ENCODE measurements around the gene CATSPER2. TPM values are rescaled to one million over a fixed set of nuclear protein-coding genes. Genes with fewer than 3 reads are reported as not detected.
"Not testable (repeated sequence)": the region's sequence is repeated elsewhere in the genome, so short reads cannot be mapped to it uniquely, and the experiment has no call there.

Gene CATSPER2
- total RNA-seq (2014; rRNA removed) (0.55 and 4.0 TPM in 2 replicates), Bru-seq, nascent RNA (percentile 75 among the genes with signal in this experiment), BruChase-seq, experiment 1, labeled RNA remaining after a 6-hour chase (percentile 73 among the genes with signal in this experiment), BruChase-seq, experiment 2, labeled RNA remaining after a 2-hour chase (percentile 75 among the genes with signal in this experiment)
- long read RNA-seq, partial matches to known transcripts = 0 of 5 reads
- long read RNA-seq, other reads (novel, unspliced or antisense) = 5 of 5 reads

DNA sequence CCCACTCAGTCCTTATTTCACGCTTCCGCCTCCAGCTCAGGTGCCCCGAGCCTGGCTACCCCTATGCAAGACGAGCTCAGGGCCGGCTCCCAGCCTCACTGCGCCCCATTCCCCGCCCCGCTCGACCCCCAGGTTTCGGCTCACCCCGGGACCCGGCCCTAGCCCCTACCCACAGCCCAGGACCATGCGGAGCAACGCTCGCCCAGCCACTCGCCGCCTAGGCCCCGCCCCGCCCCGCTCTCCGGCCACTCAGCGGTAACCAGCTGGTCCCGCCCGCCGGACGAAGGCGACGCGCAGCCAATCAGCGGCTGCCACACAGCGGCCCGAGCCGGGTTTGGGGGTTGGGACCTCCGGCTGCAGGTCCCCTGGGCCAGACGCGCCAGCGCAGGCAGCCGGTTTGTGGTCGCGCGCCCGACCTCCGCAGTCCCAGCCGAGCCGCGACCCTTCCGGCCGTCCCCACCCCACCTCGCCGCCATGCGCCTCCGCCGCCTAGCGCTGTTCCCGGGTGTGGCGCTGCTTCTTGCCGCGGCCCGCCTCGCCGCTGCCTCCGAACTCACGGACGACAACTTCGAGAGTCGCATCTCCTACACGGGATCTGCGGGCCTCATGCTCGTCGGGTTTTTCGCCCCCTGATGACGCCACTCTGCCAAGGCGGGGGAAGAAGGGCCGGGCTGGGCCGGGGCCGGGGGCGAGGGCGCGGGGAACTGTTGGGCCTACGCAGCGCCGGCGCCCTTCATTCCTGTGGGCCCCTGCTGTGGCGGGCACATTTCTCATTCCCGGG lies at the start of gene CATSPER2:
Gene CATSPER2 (minus strand): TSS at position 196 of the 781 bp plus-strand sequence. CDS start 783 bp downstream, outside the sequence.
- TF ChIP-seq, protein P1, sequence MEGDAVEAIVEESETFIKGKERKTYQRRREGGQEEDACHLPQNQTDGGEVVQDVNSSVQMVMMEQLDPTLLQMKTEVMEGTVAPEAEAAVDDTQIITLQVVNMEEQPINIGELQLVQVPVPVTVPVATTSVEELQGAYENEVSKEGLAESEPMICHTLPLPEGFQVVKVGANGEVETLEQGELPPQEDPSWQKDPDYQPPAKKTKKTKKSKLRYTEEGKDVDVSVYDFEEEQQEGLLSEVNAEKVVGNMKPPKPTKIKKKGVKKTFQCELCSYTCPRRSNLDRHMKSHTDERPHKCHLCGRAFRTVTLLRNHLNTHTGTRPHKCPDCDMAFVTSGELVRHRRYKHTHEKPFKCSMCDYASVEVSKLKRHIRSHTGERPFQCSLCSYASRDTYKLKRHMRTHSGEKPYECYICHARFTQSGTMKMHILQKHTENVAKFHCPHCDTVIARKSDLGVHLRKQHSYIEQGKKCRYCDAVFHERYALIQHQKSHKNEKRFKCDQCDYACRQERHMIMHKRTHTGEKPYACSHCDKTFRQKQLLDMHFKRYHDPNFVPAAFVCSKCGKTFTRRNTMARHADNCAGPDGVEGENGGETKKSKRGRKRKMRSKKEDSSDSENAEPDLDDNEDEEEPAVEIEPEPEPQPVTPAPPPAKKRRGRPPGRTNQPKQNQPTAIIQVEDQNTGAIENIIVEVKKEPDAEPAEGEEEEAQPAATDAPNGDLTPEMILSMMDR (conservative IDR thresholded peaks at IDR 0.05; ENCODE audit: low read depth, low read length) = no peak
- no peak for TF ChIP-seq EZH2 (IDR thresholded peaks at IDR 0.05; ENCODE audit: low read length, unreplicated experiment)
- no peak for TF ChIP-seq EZH2phosphoT487 (IDR thresholded peaks at IDR 0.05; ENCODE audit: borderline replicate concordance, low read length)
- ChIA-PET CTCF (no interaction called here), POLR2A (ENCODE audit: unreplicated experiment) (no interaction called here)
- Histone ChIP-seq H3F3A (ENCODE audit: low read length, unreplicated experiment) (no peaks in the 10 kb centered on the region), H3K9me3 (ENCODE audit: low read length) (no peaks in the 10 kb centered on the region), H3K4me3 (ENCODE audit: low read length) (no peak within 1 kb of the TSS), H3K9me2 (replicated peaks; ENCODE audit: low read length) (no peaks in the 10 kb centered on the region), H3K27me3 (ENCODE audit: low read length) (no peaks in the 10 kb centered on the region), H3K36me3 (ENCODE audit: low read depth, low read length) (no peaks in the 10 kb centered on the region), H3K4me1 (ENCODE audit: insufficient read depth, low read length) (no peaks in the 10 kb centered on the region), H3K27ac (ENCODE audit: low read length) (no peak within 1 kb of the TSS), H4K20me1 (ENCODE audit: low read length) (no peaks in the 10 kb centered on the region), H3K9ac (ENCODE audit: low read length) (no peak within 1 kb of the TSS), H3K79me2 (ENCODE audit: low read length) (no peaks in the 10 kb centered on the region), H2AFZ (ENCODE audit: low read length) (no peak within 1 kb of the TSS), H3K4me2 (ENCODE audit: low read length) (no peak within 1 kb of the TSS)
- no peak for DNase-seq
- ATAC-seq = no peak
- BruUV-seq (replicated peaks) = no TSS peak
- intact Hi-C loops (cut with micrococcal nuclease) = no loop called here

DNA sequence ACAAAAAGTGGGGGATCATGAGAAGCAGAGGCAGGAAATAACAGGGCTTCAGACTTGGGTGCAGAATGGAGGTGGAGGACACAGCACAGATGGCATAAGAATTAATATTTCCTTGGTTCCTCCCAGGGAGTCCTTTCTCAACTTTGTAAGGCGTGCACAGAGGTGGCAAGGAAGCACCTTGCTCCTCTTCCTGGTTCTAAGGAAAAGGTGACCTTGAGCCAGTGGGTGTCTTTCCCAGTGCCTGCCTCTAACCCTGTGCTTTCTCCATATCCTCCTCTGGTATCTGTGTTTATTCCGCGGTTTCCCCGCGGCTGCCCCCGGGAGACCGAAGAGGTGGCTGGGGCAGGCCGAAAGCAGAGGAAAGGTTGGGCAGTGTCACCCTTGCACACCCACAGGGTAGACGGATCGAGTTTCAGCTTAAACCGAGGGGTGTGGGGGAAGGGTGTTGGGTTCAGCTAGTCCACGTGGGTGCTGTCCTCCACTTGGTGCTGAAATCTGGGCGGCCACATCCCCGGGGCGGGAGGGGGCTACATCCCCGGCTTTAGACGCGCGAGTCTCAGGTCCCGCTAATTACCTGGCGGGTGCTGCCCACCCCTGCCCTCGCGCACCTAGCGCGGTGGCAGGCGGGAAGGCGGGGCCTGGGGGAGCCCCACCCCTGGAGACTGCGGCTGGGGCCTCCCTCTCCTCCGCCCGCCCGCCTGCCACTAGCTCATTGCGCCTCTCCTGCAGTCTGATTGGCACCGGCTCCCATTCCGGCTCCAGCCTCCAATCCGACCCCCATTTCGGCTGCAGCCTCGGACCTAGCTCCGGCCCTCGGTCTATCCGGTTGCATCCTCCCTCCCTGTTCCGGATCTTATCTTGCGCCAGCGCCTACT lies 44.7 kb upstream of the CATSPER2 start, which contains the start of gene CKMT1A:
Gene CKMT1A (plus strand): TSS at position 712 of the 875 bp plus-strand sequence. CDS start 192 bp downstream, outside the sequence.
- H4K20me1 ChIP-seq (ENCODE audit: low read length); POLR2A ChIA-PET (ENCODE audit: unreplicated experiment); intact Hi-C loops (cut with micrococcal nuclease); H3K36me3 ChIP-seq (ENCODE audit: low read depth, low read length); H3K9me2 ChIP-seq (replicated peaks; ENCODE audit: low read length); H3K9me3 ChIP-seq (ENCODE audit: low read length); H2AFZ ChIP-seq (ENCODE audit: low read length); H3K4me2 ChIP-seq (ENCODE audit: low read length); H3K27me3 ChIP-seq (ENCODE audit: low read length); H3K79me2 ChIP-seq (ENCODE audit: low read length); DNase-seq; BruUV-seq (replicated peaks); H3K4me3 ChIP-seq (ENCODE audit: low read length); H3K27ac ChIP-seq (ENCODE audit: low read length); H3K9ac ChIP-seq (ENCODE audit: low read length); H3K4me1 ChIP-seq (ENCODE audit: insufficient read depth, low read length); H3F3A ChIP-seq (ENCODE audit: low read length, unreplicated experiment); CTCF ChIA-PET: not testable (repeated sequence)
- ATAC-seq = peak; percentile 58

DNA sequence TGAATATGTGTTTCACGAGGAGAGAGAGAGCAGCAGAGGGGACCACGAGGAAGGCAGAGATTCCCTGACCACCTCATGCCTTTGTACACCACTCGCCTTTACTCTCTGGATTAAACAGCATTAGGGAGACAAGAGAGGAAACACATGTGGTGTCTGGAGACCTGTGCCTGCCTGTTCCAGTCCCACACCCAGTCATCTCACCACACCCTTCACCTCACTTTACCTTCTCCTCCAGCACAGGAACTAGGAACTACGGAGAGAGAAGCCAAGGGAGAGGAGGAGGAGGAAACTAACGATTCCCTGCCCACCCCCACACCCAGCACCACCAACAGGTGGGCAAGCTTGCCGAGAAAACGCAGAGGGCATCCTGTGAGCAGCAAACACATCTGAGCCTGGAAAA lies 44.0 kb upstream of the CATSPER2 start:
- POLR2A ChIA-PET (ENCODE audit: unreplicated experiment); DNase-seq; H3K36me3 ChIP-seq (ENCODE audit: low read depth, low read length); H3K9me3 ChIP-seq (ENCODE audit: low read length); H3K27me3 ChIP-seq (ENCODE audit: low read length); H3K9me2 ChIP-seq (replicated peaks; ENCODE audit: low read length); intact Hi-C loops (cut with micrococcal nuclease); H3K4me3 ChIP-seq (ENCODE audit: low read length); BruUV-seq (replicated peaks); CTCF ChIA-PET; H3F3A ChIP-seq (ENCODE audit: low read length, unreplicated experiment); H4K20me1 ChIP-seq (ENCODE audit: low read length); H3K27ac ChIP-seq (ENCODE audit: low read length); H3K9ac ChIP-seq (ENCODE audit: low read length); H2AFZ ChIP-seq (ENCODE audit: low read length); H3K79me2 ChIP-seq (ENCODE audit: low read length); H3K4me1 ChIP-seq (ENCODE audit: insufficient read depth, low read length); H3K4me2 ChIP-seq (ENCODE audit: low read length); ATAC-seq: not testable (repeated sequence)

DNA sequence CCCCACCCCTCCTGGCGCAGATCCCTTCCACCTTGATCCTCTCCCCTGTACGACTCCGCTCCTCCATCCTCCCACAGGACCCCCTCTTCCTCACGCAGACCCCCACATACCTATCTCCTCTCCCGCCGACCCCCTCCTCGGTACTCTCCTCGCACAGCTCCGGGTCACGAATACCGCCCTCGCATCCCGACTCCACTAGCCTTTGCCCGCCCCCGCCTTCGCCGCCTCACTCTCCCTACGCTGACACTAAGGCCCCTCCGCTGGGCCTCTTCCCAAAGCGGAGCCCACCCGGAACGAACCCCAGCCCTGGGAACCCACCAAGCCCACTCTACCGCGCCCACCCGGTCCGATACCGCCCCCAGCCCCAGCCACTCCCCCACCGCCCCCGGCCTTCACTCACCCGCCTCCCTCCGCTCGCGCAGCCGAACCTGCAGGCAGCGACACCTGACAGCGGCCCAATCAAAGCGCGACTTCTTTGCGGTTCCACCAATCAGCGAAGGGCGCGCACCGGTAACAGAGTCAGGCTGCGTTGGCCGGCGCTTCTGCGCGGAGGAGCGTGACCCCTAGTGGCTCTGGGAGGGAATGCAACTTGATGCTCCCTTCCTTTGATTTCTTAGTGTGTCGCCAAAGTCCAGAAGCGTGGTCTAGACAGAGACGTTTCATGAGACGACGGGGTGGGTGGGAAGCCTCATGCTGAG lies 41.1 kb upstream of the CATSPER2 start:
- H3K27ac ChIP-seq (ENCODE audit: low read length); H4K20me1 ChIP-seq (ENCODE audit: low read length); POLR2A ChIA-PET (ENCODE audit: unreplicated experiment); H3K9ac ChIP-seq (ENCODE audit: low read length); H3K4me3 ChIP-seq (ENCODE audit: low read length); intact Hi-C loops (cut with micrococcal nuclease); CTCF ChIA-PET; H3K4me2 ChIP-seq (ENCODE audit: low read length); DNase-seq; H3F3A ChIP-seq (ENCODE audit: low read length, unreplicated experiment); BruUV-seq (replicated peaks); H3K9me2 ChIP-seq (replicated peaks; ENCODE audit: low read length); H3K27me3 ChIP-seq (ENCODE audit: low read length); H2AFZ ChIP-seq (ENCODE audit: low read length); H3K4me1 ChIP-seq (ENCODE audit: insufficient read depth, low read length); H3K79me2 ChIP-seq (ENCODE audit: low read length); H3K36me3 ChIP-seq (ENCODE audit: low read depth, low read length); H3K9me3 ChIP-seq (ENCODE audit: low read length): not testable (repeated sequence)
- ATAC-seq = peak; percentile 93

DNA sequence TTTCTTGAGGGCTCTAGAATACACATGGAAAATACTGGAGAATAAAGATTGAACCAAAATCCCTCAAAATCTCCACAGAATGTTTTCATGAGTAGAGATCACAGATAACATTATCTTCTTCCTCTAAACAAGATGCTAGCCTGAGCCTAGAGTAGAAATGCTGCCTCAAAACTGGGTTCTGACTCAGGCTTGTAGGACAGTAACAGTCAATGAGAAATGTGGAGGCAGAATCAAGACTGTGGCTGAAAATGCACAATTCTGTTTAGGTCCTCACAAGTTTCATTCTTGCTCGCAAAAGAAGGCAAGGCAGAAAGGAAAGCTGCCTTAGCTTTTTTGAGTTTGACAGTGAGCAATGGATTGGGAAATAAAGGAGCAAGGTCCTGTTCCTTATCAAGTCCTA lies 25.5 kb upstream of the CATSPER2 start:
- H3K9ac ChIP-seq (ENCODE audit: low read length); H3K4me3 ChIP-seq (ENCODE audit: low read length); BruUV-seq (replicated peaks); intact Hi-C loops (cut with micrococcal nuclease); H3K27ac ChIP-seq (ENCODE audit: low read length); DNase-seq; H3K79me2 ChIP-seq (ENCODE audit: low read length); H3K9me3 ChIP-seq (ENCODE audit: low read length); H3K4me1 ChIP-seq (ENCODE audit: insufficient read depth, low read length); H2AFZ ChIP-seq (ENCODE audit: low read length); H3K36me3 ChIP-seq (ENCODE audit: low read depth, low read length); H3F3A ChIP-seq (ENCODE audit: low read length, unreplicated experiment); POLR2A ChIA-PET (ENCODE audit: unreplicated experiment); H4K20me1 ChIP-seq (ENCODE audit: low read length); ATAC-seq; CTCF ChIA-PET; H3K4me2 ChIP-seq (ENCODE audit: low read length); H3K27me3 ChIP-seq (ENCODE audit: low read length); H3K9me2 ChIP-seq (replicated peaks; ENCODE audit: low read length): not testable (repeated sequence)
